Osteocyte (in vitro differentiated cells): Measurements from ENCODE around the gene LAPTM5. TPM values are rescaled to one million over a fixed set of nuclear protein-coding genes. Genes with fewer than 3 reads are reported as not detected.

Experiments used
- DNase-seq: peaks from one replicate; pipeline ENCODE4 v3.0.0; 2021; ENCODE audit warnings: mixed read lengths; ENCODE audit not compliant: unreplicated experiment; ENCODE audit errors: extremely low spot score
- H3K27ac Mint-ChIP-seq: one replicate; pipeline ENCODE4 v1.8.0; 2021; ENCODE audit warnings: mild to moderate bottlenecking, mixed read lengths; ENCODE audit not compliant: unreplicated experiment
- H3K27me3 Mint-ChIP-seq: one replicate; pipeline ENCODE4 v1.8.0; 2021; ENCODE audit warnings: mixed read lengths; ENCODE audit not compliant: unreplicated experiment
- H3K36me3 Mint-ChIP-seq: one replicate; pipeline ENCODE4 v1.8.0; 2021; ENCODE audit warnings: mixed read lengths; ENCODE audit not compliant: unreplicated experiment
- H3K4me1 Mint-ChIP-seq: one replicate; pipeline ENCODE4 v1.8.0; 2021; ENCODE audit warnings: mixed read lengths; ENCODE audit not compliant: unreplicated experiment
- H3K4me3 Mint-ChIP-seq: one replicate; pipeline ENCODE4 v1.8.0; 2021; ENCODE audit warnings: mild to moderate bottlenecking, moderate library complexity, mixed read lengths; ENCODE audit not compliant: unreplicated experiment
- H3K9me3 Mint-ChIP-seq: one replicate; pipeline ENCODE4 v1.8.0; 2021; ENCODE audit warnings: mixed read lengths; ENCODE audit not compliant: unreplicated experiment
- CTCF ChIP-seq: fragments of 200-600 bp; sonication (generic); IDR thresholded peaks from 2 replicates; pipeline ENCODE4 v1.5.0; 2021; ENCODE audit warnings: antibody characterized with exemption, mild to moderate bottlenecking, moderate library complexity
- total RNA-seq: library from RNA; stranded (reverse); gene quantifications from 2 replicates; pipeline ENCODE4 v1.2.1, GENCODE V29; 2021

LAPTM5 gene
- total RNA-seq, 1 donor from 2014 or later = not detected

DNA sequence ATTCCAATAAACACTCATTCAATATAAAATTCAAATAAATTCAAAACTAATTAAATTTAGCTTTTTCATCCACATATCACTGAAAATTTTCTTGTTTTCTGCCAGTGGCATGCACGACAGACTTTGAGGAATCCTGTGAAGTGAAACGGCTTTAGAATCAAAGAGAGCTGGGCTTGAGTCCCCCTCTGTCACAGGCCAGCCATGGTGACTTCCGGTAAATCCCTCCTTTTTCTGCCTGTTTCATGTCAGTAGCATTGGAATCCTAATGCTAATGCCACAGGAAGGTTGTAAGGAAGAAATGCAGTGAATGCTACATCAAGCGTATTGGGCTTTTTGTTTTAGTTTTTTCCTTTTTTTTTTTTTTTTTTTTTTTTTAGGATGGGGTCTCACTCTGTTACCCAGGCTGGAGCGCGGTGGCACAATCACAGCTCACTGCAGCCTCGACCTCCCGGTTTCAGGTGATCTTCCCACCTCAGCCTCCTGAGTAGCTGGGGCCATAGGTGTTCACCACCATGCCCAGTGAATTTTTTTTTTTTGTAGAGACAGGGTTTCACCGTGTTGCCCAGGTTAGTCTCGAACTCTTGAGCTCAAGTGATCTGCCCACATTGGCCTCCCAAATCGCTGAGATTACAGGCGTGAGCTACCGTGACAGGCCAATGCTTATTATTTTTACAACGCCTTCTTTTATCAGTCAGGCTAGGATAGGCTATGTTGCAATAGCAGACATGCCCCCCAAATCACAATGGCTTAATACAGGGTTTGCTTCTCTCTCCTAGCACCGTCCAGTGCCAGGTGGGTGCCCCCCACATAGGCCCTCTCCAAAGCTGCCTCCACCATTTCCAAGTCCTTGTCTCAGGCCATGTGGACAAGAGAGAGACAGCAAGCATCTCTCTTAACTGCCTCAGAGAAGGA, 30.5 kb downstream of the LAPTM5 start:
- Mint-ChIP-seq H3K4me3 (no peak overlapping the region), H3K9me3 (no peaks in the 10 kb centered on the region), H3K27ac (no peak overlapping the region), H3K36me3 (no peaks in the 10 kb centered on the region), H3K27me3 (no peaks in the 10 kb centered on the region), H3K4me1 (peaks cover 15% of the 10 kb centered on the region)
- no peak for DNase-seq
- no peak for TF ChIP-seq CTCF

- H3K4me3 Mint-ChIP-seq = no peak overlapping the region
- no peaks in the 10 kb centered on the region for H3K9me3 Mint-ChIP-seq
- TF ChIP-seq CTCF = no peak
- no peak for DNase-seq
- H3K27ac Mint-ChIP-seq = no peak overlapping the region
- H3K27me3 Mint-ChIP-seq = no peaks in the 10 kb centered on the region
- peaks cover 15% of the 10 kb centered on the region for H3K4me1 Mint-ChIP-seq
- no peaks in the 10 kb centered on the region for H3K36me3 Mint-ChIP-seq
These were observed 31.3 kb downstream of the LAPTM5 start for GRCh38 chr1:30726236-30726635.

DNA sequence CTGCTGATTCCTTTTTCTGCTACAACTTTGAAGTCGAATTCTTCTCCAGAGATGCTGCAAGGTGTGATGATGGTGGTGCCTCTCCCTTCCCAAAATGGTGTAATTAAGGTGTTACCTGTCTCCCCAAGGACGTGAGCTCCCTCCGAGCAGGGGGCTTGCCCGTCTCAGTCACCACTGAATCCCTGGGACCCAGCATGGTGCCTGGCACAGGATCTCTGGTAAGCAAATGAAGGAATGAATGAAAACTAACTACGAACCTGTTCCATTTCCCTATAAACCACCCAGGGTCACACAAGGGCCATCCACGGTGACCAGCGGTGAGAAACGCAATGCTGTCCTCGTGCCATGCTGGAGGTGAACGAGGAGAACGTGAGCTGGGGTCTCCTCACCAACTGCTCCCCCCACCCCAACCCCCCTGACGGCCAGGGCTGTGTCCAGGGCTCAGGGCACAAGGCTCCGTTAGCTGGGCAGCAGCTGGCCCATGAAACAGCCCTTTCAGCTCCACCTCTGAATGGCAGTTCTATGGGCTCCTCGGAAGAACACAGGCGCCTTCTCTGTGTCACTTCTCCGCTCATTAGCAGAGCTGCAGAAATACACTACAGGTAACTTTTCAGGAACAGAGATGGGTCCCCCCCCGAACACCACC, 32.0 kb downstream of the LAPTM5 start:
- Mint-ChIP-seq H3K36me3 (no peaks in the 10 kb centered on the region), H3K4me3 (no peak overlapping the region), H3K9me3 (no peaks in the 10 kb centered on the region), H3K27me3 (no peaks in the 10 kb centered on the region), H3K4me1 (peaks cover 10% of the 10 kb centered on the region), H3K27ac (no peak overlapping the region)
- DNase-seq = no peak
- TF ChIP-seq CTCF = no peak

DNA sequence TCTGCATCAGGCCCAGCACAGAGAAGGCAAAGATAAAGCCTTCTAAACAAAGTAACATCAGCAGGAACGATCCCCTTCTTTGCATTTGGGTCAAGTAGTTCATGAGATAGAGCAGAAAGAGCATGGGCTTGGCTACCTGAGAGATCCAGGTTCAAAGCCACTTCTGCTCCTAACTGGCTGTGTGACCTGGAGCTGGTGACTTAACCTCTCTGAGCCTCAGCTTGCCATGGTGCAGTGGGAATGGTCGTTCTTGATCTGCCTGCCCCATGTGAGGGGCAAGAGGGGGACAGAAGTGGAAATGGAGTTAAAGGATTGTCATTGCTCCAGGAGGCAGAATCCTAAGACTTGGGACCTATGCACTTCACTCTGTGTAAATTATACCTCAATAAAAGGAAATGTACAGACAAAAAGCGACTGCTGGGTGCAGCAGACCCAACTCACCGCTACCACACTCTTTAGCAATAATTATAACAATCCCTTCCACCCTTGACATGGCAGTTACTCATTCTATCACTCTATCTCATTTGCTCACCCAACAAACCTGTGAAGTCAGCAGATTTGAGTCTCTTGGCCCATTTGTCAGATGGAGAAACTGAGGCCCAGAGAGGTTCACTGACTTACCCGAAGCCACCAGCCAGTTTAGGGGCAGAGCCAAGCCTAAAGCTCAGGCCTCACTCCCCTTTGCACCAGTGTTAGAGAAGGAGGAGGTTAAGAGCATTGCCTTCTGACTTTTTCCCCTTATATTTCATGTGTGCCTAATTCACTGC, 32.7 kb downstream of the LAPTM5 start:
- H3K4me3 Mint-ChIP-seq = no peak overlapping the region
- H3K9me3 Mint-ChIP-seq = no peaks in the 10 kb centered on the region
- no peaks in the 10 kb centered on the region for H3K27me3 Mint-ChIP-seq
- H3K36me3 Mint-ChIP-seq = no peaks in the 10 kb centered on the region
- no peak for DNase-seq
- H3K27ac Mint-ChIP-seq = no peak overlapping the region
- TF ChIP-seq CTCF = no peak
- peaks cover 10% of the 10 kb centered on the region for H3K4me1 Mint-ChIP-seq
